GM18498 (cell line): ENCODE measurements around the gene TMEM121.

ENCODE experiments used
- ATAC-seq: cut with Tn5 transposase; IDR thresholded peaks from one replicate; pipeline ENCODE4 v1.9.1; 2021; ENCODE audit warnings: mild to moderate bottlenecking, moderate library complexity; ENCODE audit not compliant: unreplicated experiment

Gene TMEM121

DNA sequence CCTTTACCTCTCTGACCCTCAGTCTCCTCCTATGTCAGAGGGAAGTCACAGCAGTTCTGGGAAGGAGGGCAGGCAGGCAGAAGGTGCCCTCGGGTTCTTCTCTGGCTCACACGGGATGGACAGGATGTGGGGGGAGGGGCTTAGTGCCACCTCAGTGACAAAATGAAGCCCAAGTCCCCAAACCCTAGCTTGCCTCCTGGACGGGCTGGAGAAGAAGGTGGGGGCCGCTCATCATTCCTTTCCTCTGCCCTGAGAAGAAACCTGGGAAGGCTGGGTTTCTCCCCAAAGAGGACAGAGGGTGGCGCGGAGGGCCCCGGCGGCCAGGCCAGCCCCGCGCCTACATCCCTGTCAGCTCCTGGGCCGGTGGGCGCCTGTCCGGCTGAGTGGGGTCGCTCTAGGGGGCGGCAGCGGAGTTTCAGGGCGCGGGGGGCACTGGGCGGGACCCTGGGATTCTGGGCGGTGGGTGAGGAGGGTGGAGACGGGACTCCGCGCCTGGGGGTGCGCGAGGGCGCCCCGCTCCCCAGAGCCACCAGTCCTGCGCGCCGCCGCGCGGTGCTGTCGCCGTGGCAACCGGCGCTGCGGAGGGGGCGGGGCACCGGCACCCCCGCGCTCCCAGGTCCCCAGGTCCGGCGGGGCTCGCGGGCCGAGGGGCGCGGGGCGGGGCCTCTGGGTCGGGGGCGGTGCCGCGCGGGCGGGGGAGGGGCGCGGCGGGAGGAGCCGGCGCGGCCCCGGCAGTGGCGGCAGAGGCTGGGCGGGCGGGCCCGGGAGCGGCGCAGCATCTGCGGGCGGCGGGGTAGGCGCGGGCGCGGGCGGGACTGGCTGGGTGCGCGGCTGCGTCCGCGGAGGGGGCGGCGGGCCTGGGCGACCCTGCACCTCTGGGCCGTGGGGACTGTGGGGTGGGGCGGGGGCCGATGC, at the start of gene TMEM121:
TMEM121 (plus strand) TSS at position 723 of the 915 bp plus-strand sequence. CDS start 2,252 bp downstream, outside the sequence.
- ATAC-seq: no peak

DNA sequence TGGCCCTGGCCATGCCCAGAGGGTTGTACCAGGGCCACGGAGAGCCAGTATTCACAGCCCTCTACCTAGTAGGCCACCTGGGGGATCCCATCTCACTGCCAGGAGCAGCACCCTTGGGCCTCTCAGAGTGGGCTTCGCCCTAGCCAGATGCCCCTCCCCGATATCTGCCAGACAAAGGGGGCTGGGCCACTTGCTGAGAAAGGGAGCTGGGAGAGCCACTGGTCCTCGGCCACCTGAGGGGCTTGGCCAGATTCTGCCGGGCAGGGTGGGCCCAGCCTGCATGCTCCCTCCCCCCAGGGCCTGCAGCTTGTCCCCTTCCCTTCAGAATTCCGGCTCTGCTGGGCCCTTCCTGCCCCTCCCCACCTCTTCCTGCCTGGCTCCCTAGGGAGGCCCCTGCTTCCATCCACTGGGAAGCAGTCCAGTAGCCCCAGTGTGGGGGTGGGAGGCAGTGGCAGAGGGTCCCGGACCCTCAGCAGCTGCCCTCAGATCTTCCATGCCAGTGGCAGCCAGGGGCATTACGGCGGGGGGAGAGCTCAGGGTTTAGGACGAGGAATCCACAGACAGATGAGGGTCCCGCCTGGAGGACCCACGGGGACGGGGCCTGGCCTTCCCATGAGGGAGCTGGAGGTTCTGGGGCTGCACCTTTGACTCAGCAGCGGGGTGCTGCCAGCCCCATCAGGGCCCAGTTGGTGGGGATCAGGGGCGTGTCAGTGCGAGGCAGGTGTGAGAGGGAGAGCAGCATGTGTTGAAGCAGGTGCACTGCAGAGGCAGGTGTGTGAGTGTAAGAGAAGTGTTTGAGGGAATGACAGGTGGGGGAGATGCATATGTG, 49.3 kb upstream of the TMEM121 start:
- no peak for ATAC-seq

- no peak for ATAC-seq
Observed at GRCh38 chr14:105477660-105478397, 48.6 kb upstream of the TMEM121 start.

- no peak for ATAC-seq
Observed at GRCh38 chr14:105478398-105479251, 47.8 kb upstream of the TMEM121 start.

DNA sequence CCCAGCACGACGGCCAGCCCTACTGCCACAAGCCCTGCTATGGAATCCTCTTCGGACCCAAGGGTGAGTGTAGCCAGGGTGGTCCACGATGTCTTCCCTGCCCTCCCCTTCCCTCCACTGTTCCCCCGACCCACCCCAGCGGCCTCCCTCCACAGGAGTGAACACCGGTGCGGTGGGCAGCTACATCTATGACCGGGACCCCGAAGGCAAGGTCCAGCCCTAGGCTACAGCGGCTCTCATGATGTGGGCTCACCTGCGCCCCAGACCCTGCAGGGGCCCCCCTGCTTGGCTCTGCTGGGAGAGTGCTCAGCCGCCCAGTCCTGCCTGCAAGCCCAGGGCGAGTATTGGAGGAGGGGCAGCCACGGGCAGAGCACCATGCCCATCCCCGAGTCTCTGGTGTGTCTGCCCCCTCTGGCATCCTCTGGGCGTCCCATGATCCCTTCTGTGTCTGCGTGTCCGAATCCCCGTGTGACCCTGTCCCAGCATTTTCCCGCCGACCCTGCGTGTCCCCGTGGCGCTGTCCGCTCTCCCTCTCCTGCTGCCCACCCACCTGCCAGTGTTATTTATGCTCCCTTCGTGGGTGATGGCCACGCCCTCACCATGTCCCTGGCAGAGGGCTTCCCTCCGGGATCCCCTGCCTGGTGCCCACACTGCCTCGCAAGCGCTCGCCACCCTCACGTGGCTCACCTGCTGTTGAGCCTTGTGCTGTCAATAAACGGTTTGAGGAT, 46.8 kb upstream of the TMEM121 start:
- ATAC-seq: no peak

DNA sequence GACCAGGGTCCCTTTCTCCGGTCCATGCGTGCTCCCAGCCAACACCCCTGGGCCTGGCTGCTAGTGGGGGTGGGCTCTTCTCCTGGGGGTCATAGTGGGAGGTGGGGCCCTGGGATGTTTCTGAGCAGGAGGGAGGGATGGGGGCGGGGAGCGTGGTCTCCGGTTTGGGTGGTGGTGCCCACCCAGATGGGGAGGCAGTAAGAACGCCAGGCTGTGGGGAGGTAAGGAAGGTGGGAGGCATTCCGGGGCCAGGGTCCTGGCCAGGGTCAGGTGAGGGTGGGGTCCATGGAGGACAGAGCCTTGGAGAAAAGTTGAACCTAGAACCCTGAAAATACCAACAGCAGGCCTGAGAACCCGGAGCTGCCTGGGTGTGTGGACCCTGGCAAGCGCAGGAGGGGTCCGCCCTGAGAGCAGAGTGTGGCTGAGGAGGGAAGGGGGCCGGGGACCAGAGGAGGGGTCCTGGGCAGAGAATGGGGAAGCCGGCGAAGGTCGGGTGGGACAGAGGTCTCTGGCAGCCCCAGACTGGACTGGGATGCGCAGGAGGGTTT, 46.1 kb upstream of the TMEM121 start:
- ATAC-seq: no peak

DNA sequence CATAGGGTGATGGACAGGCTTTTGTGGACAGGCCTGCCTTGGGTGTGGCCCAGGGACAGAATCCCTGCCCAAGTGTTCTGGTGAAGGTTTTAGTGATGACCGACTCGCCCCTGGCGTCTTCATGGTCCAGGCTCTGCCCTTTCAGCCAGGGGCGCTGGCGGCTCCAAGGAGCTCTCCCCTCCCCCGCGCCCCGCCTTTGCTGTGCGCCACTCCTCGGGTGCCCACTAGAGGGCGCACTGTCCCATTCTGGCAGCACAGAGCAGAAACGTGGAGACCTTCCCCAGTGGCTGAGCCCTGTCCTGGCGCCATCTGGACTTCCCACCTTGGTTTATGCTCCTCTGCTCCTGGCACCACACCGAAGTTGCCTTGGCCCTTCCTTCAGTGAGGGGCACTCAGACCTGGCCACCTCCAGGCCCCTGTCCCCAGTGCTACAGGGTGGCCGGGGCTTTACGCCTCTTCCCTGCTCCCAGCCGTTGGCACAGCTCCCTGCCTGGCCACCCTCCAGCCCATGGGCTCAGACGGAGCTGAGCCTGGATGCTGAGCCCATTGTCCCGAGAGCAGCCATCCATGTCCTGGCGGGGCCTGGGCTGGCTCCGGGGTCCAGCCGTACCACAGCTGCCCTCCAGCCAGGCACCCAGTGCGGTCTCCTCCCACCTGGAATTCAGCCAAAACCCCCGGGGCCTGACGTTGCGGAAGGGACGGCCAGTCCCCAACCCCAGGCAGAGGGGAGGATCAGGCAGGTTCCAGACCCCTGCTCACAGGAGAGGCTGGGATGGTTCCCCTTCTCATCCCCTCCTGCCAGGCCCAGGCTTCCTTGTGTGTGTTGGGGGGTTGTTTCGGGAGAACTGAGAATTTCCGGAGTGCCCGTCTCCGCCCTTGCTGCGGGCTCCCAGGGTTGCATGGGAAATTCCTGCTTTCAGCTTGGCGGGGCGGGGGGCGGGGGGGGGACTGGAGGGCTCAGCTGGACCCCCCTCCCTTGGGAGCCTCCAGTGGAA, 45.3 kb upstream of the TMEM121 start:
- ATAC-seq: peak; percentile 57

- peak; percentile 55 for ATAC-seq
Observed at GRCh38 chr14:105481886-105482457, 44.4 kb upstream of the TMEM121 start.

DNA sequence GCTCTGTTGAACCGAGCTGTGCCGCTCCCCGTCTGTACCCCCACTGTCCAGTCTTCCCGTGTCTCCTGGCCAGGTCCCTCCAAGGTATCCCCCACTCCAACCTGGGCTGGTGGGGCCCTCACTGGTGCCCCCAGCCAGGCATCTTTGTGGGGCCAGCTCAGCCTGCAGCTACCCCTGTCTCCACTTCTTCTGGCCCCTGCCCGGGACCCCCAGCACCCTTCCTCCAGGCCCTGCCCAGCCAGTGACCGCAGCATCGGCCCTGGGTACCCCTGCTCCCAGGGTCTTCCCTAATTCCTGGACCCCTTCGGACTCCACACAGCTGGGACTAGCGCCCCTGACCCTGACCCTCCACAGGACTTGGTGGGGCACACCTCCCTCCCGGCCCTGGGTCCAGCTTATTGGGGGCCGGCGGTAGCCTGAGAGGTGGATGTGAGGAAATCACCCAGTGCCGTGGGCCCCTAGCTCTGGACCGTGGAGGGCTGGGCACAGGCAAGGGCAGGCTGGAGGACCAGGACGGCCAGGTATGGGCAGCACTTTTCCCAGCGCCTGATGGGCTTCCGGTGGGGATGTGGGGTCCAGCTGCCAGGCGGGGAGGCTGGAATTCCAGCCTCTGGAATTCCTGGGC, 43.8 kb upstream of the TMEM121 start:
- ATAC-seq: no peak

- no peak for ATAC-seq
Observed at GRCh38 chr14:105483300-105484068, 42.9 kb upstream of the TMEM121 start.

DNA sequence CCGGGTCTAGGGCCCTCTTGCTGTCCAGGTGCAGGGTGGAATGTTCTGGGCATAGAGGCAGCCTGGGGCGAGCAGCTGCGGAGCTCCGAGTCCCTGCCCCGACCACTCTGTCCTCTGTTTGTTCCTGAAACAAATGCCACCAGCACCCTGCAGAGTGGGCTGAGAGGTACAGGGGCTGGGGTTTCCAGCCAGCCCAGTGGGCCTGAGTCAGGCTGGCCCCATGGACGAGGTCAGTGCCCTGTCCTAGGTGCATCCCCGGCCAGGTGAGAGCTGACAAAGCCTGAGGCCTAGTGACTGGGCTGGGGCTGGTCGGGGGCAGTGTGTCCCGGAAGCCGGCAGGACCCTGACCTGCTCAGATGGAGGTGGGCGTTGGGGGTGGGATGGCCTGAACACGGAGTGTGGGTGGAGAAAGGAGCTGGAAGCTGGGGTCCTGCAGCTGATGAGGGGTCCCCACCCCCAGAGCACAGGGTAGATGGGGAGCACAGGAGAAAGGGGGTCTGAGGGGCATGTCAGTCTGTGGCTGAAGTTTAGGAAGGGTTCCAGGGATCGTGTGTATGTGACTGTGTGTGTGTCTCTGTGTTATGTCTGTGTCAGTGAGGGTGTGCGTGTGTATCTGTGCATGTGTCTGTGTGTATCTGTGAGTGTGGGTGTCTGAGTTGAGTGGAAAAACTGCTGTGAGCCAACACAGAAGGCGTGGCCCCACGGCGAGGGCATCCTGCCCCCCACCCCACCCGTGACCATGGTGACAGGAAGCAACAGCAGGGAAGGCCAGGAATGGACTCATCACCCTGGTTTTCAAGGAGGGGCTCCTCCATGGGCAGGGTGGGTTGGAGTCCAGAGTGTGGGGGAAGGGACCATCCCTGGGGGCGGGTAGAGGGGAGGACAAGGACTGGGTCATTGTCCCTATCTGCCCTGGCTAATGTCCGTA, 42.0 kb upstream of the TMEM121 start:
- ATAC-seq: no peak

DNA sequence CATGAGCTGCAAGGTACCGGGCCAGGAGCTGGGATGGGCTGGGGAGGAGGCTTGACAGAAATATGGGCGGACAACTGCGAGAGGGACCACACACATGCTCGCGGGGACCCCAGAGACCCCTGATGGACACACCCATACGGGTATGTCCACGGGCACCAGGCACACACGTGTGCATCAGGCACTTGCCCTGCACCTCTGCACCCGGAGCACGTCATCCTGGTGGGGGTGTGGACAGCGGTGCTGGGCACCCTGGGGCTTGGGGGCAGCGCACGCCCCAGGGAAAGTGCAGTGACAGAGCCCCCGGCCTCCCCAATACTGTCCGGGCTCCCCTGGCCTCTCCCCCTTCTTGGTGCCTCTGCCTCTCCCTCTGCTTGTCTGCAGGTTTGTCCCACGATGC, 41.4 kb upstream of the TMEM121 start:
- no peak for ATAC-seq

DNA sequence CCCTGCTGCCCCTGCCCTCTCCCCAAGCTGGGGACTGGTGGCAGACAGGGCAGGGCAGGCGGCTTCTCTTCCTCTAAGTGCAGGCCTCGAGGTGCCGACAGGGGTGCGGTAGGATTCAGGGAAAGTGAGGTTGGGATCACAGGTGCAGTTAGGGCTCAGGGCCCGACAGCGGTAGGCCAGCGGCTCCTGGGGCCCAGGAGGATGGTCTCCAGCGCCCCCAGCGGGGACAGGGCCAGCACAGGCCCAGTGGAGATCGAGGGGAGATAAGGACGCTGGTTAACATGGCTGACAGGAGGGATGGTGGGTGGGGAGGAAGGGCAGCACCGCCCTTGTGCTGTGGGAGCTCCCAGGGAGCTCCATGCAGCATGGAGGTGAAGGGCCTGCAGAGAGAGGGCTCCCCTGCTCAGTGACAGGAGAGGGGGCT, 40.6 kb upstream of the TMEM121 start:
- no peak for ATAC-seq

DNA sequence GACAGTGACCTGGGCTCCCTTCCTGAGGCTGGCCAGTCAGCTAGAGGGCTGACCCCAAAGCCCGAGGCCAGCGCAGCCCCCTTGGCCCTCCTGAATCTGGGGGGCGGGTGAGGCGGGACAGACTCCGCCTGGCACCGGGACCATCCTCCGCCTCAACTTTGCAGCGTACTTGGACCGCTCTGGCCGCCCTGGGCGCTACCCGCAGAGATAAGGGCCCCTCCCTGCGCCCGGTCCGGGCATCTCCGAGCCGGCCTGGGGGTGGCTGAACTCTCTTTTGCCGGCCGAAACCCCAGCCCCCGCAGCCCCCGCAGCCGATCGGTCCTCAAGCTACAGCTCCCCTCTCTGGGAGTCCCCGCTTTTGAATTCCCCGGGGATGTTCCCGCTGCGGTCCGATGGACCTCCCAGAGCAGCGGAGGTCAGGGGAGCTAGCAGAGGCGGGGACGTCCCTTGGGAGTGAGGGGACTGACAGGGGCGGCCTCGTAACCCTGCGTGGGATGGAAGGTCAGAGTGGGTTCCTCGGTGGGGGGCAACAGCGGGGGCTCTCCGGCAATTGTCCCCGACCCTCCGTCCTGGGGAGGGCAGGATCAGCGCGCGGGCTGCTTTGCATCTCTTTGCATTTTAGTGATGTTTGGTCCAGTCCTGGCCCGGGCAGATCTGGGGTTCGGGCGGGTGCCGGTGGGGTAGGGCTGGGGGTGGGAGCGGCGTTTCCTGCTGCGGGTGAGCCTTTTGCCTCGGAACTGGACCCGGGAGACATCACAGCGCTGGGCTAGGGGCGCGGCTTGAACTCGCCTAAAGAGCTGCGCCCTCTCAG, 40.0 kb upstream of the TMEM121 start, which contains the start of gene CRIP1:
CRIP1 (plus strand) TSS at position 724 of the 811 bp plus-strand sequence. CDS start 374 bp downstream, outside the sequence.
- no peak for ATAC-seq
